HL-60/S4 treated with phorbol 12-myristate 13-acetate at 8.2 ng/mL for 4 days and 3 days (cell line): ENCODE results near the gene TRAP1.
"Not testable (repeated sequence)": the region's sequence is repeated elsewhere in the genome, so short reads cannot be mapped to it uniquely, and the experiment has no call there.

Source experiments
- in situ Hi-C: fragments of 300-500 bp; cut with MboI; formaldehyde crosslinking; loops from 2 replicates; pipeline ENCODE4 v1.15.0; 2022; ENCODE audit warnings: low sequenced_read_pairs

TRAP1 gene

GRCh38 chr16:3618769-3619141, 98.6 kb downstream of the TRAP1 start:
- in situ Hi-C loops: no loop called here

- in situ Hi-C loops: no loop called here
Measured at GRCh38 chr16:3612510-3613466, 104.5 kb downstream of the TRAP1 start.

GRCh38 chr16:3611146-3611975, 106.0 kb downstream of the TRAP1 start, which contains the start of gene SLX4:
Gene SLX4, minus strand, starts transcription at chr16:3611606. Its CDS starts 2,642 bp downstream, at chr16:3608964.
- in situ Hi-C loops: no loop called here

GRCh38 chr16:3610698-3611145, 106.6 kb downstream of the TRAP1 start:
- in situ Hi-C loops: no loop called here

GRCh38 chr16:3609895-3610697, 107.2 kb downstream of the TRAP1 start:
- in situ Hi-C loops: no loop called here

GRCh38 chr16:3608976-3609375, 108.3 kb downstream of the TRAP1 start:
- in situ Hi-C loops: not testable (repeated sequence)

GRCh38 chr16:3608069-3608468, 109.3 kb downstream of the TRAP1 start:
- in situ Hi-C loops: no loop called here
